Trophoblast cell (in vitro differentiated cells and primary cell): Measurements from ENCODE around the gene ZNF439.
"Not testable (repeated sequence)": the region's sequence is repeated elsewhere in the genome, so short reads cannot be mapped to it uniquely, and the experiment has no call there.

ENCODE experiments used
- DNase-seq, 2 donors: peaks; one replicate each; pipeline ENCODE4 v3.0.0-alpha.2; 2016
- H2AFZ ChIP-seq: 2 replicates; pipeline ENCODE4 v1.6.1; 2013; ENCODE audit warnings: low read length, moderate library complexity, mild to moderate bottlenecking; ENCODE audit not compliant: insufficient read depth, poor library complexity
- H2AK5ac ChIP-seq: 2 replicates; pipeline ENCODE4 v1.6.1; 2013; ENCODE audit warnings: mild to moderate bottlenecking, low read length
- H2BK120ac ChIP-seq: 2 replicates; pipeline ENCODE4 v1.6.1; 2013; ENCODE audit warnings: low read length, mild to moderate bottlenecking, moderate library complexity; ENCODE audit not compliant: insufficient read depth, poor library complexity
- H2BK12ac ChIP-seq: 2 replicates; pipeline ENCODE4 v1.6.1; 2013; ENCODE audit warnings: mild to moderate bottlenecking, low read length, moderate library complexity
- H2BK5ac ChIP-seq: 2 replicates; pipeline ENCODE4 v1.6.1; 2013; ENCODE audit warnings: low read length, low read depth, moderate library complexity, mild to moderate bottlenecking; ENCODE audit not compliant: poor library complexity
- H3K14ac ChIP-seq: 2 replicates; pipeline ENCODE4 v1.6.1; 2013; ENCODE audit warnings: mild to moderate bottlenecking, low read length
- H3K18ac ChIP-seq: 2 replicates; pipeline ENCODE4 v1.6.1; 2013; ENCODE audit warnings: mild to moderate bottlenecking, low read length
- H3K23ac ChIP-seq: 2 replicates; pipeline ENCODE4 v1.6.1; 2013; ENCODE audit warnings: low read length
- H3K27ac ChIP-seq: 2 replicates; pipeline ENCODE4 v1.5.1; 2013; ENCODE audit warnings: low read depth, mild to moderate bottlenecking, inconsistent platforms, low read length, moderate library complexity
- H3K27me3 ChIP-seq: 2 replicates; pipeline ENCODE4 v1.6.1; 2013; ENCODE audit warnings: inconsistent platforms, mild to moderate bottlenecking, low read length, moderate library complexity; ENCODE audit not compliant: insufficient read depth
- H3K36me3 ChIP-seq, 2 experiments: 1 replicate in 1 of 2; 2 replicates in 1 of 2; pipeline ENCODE4 v1.6.1; 2013; ENCODE audit warnings: low read length in 2 of 2, mild to moderate bottlenecking in 2 of 2, moderate library complexity in 1 of 2; ENCODE audit not compliant: insufficient read depth in 2 of 2, control insufficient read depth in 1 of 2
- H3K4ac ChIP-seq: 2 replicates; pipeline ENCODE4 v1.6.1; 2013; ENCODE audit warnings: low read depth, mild to moderate bottlenecking, low read length, moderate library complexity
- H3K4me1 ChIP-seq, 2 experiments: 1 replicate in 1 of 2; 2 replicates in 1 of 2; pipeline ENCODE4 v1.6.1; 2013; ENCODE audit warnings: low read length in 2 of 2, mild to moderate bottlenecking in 2 of 2, moderate library complexity in 1 of 2; ENCODE audit not compliant: insufficient read depth in 2 of 2, control insufficient read depth in 1 of 2
- H3K4me2 ChIP-seq: 2 replicates; pipeline ENCODE4 v1.6.1; 2013; ENCODE audit warnings: inconsistent platforms, mild to moderate bottlenecking, low read length, moderate library complexity
- H3K4me3 ChIP-seq: 2 replicates; pipeline ENCODE4 v1.5.1; 2013; ENCODE audit warnings: mild to moderate bottlenecking, low read depth, low read length, inconsistent platforms
- H3K79me1 ChIP-seq: one replicate; pipeline ENCODE4 v1.6.1; 2013; ENCODE audit warnings: low read length
- H3K79me2 ChIP-seq: 2 replicates; pipeline ENCODE4 v1.6.1; 2013; ENCODE audit warnings: low read length, mild to moderate bottlenecking; ENCODE audit not compliant: control insufficient read depth, insufficient read depth, poor library complexity
- H3K9ac ChIP-seq: 2 replicates; pipeline ENCODE4 v1.6.1; 2013; ENCODE audit warnings: mild to moderate bottlenecking, low read length
- H3K9me3 ChIP-seq: 2 replicates; pipeline ENCODE4 v1.6.1; 2013; ENCODE audit warnings: low read depth, mild to moderate bottlenecking, control low read depth, inconsistent platforms, low read length; ENCODE audit not compliant: insufficient read depth
- H4K12ac ChIP-seq: 2 replicates; pipeline ENCODE4 v1.6.1; 2013; ENCODE audit warnings: low read depth, mild to moderate bottlenecking, low read length, moderate library complexity
- H4K8ac ChIP-seq: 2 replicates; pipeline ENCODE4 v1.6.1; 2013; ENCODE audit warnings: low read depth, mild to moderate bottlenecking, low read length, moderate library complexity
- H4K91ac ChIP-seq: one replicate; pipeline ENCODE4 v1.6.1; 2013; ENCODE audit warnings: low read depth, mild to moderate bottlenecking, low read length, moderate library complexity
- WGBS: extraction: QIAGEN DNeasy Blood & Tissue Kit; methylation state at CpG from one replicate; pipeline ENCODE4 v1.1.7; 2013; ENCODE audit warnings: missing lambda C conversion rate; ENCODE audit not compliant: insufficient read length, insufficient coverage; ENCODE audit errors: extremely low coverage; 5-methylcytosine and 5-hydroxymethylcytosine counted together

The ZNF439 gene

GRCh38 chr19:11902228-11902627 is 53.7 kb downstream of the ZNF439 start:
- no peak overlapping the region for H2BK12ac ChIP-seq
- H3K79me2 ChIP-seq, result no peaks in the 10 kb centered on the region
- no peak overlapping the region for H2BK120ac ChIP-seq
- peaks cover 28% of the 10 kb centered on the region for H3K9me3 ChIP-seq
- no peak overlapping the region for H4K8ac ChIP-seq
- no peak overlapping the region for H3K4me3 ChIP-seq
- no peak overlapping the region for H3K18ac ChIP-seq
- no peaks in the 10 kb centered on the region for H3K27me3 ChIP-seq
- no peak overlapping the region for H2BK5ac ChIP-seq
- H4K12ac ChIP-seq, result no peak overlapping the region
- WGBS, result no CpG with 5 or more reads among the region's 3 CpGs
- H2AK5ac ChIP-seq, result no peak overlapping the region
- no peak for DNase-seq
- no peak overlapping the region for H4K91ac ChIP-seq
- no peaks in the 10 kb centered on the region for H3K4me1 ChIP-seq
- no peak overlapping the region for H3K27ac ChIP-seq
- H3K4ac ChIP-seq, result no peak overlapping the region
- H3K4me2 ChIP-seq, result no peak overlapping the region
- H3K79me1 ChIP-seq, result no peaks in the 10 kb centered on the region
- H3K23ac ChIP-seq, result no peak overlapping the region
- H2AFZ ChIP-seq, result no peak overlapping the region
- H3K36me3 ChIP-seq, result peaks cover 31 to 47% of the 10 kb centered on the region in 2 experiments
- no peak overlapping the region for H3K14ac ChIP-seq
- H3K9ac ChIP-seq, result no peak overlapping the region

- no peak overlapping the region for H2AK5ac ChIP-seq
- no peak overlapping the region for H3K23ac ChIP-seq
- H3K4me3 ChIP-seq, result no peak overlapping the region
- no peaks in the 10 kb centered on the region for H3K79me1 ChIP-seq
- no peak overlapping the region for H3K18ac ChIP-seq
- H3K9ac ChIP-seq, result no peak overlapping the region
- H3K9me3 ChIP-seq, result peaks cover 24% of the 10 kb centered on the region
- no peak for DNase-seq
- no peak overlapping the region for H2AFZ ChIP-seq
- no peak overlapping the region for H2BK12ac ChIP-seq
- no peak overlapping the region for H3K4ac ChIP-seq
- no peak overlapping the region for H4K12ac ChIP-seq
- peaks cover 23 to 41% of the 10 kb centered on the region in 2 experiments for H3K36me3 ChIP-seq
- H2BK120ac ChIP-seq, result no peak overlapping the region
- H3K14ac ChIP-seq, result no peak overlapping the region
- no peak overlapping the region for H2BK5ac ChIP-seq
- no peak overlapping the region for H3K4me2 ChIP-seq
- no peaks in the 10 kb centered on the region for H3K4me1 ChIP-seq
- no peak overlapping the region for H4K91ac ChIP-seq
- H3K27ac ChIP-seq, result no peak overlapping the region
- no peaks in the 10 kb centered on the region for H3K27me3 ChIP-seq
- no peaks in the 10 kb centered on the region for H3K79me2 ChIP-seq
- H4K8ac ChIP-seq, result no peak overlapping the region
- WGBS, result no CpG with 5 or more reads among the region's 3 CpGs
Observed at GRCh38 chr19:11905928-11906327, 57.4 kb downstream of the ZNF439 start.

- not testable (repeated sequence) for H4K12ac ChIP-seq, H4K91ac ChIP-seq, H2BK5ac ChIP-seq, H3K4me3 ChIP-seq, H3K4ac ChIP-seq, H2AFZ ChIP-seq, DNase-seq, H3K9ac ChIP-seq, H2BK12ac ChIP-seq, H2BK120ac ChIP-seq, H3K27me3 ChIP-seq, H3K79me2 ChIP-seq, H3K18ac ChIP-seq, H3K4me2 ChIP-seq, H3K27ac ChIP-seq, H3K14ac ChIP-seq, H3K4me1 ChIP-seq, H3K79me1 ChIP-seq, H3K23ac ChIP-seq, H4K8ac ChIP-seq, H2AK5ac ChIP-seq
- Histone ChIP-seq H3K9me3 (peaks cover 17% of the 10 kb centered on the region), H3K36me3 (peaks cover 10 to 12% of the 10 kb centered on the region in 2 experiments)
- WGBS, result no CpG with 5 or more reads among the region's 1 CpG
Observed at GRCh38 chr19:11911937-11912336, 63.4 kb downstream of the ZNF439 start.

- H3K4me3 ChIP-seq, H3K4ac ChIP-seq, H2BK5ac ChIP-seq, DNase-seq, H2AFZ ChIP-seq, H3K9ac ChIP-seq, H3K14ac ChIP-seq, H3K4me1 ChIP-seq, H2AK5ac ChIP-seq, H3K23ac ChIP-seq, H4K91ac ChIP-seq, H3K27ac ChIP-seq, H2BK120ac ChIP-seq, H3K4me2 ChIP-seq, H4K12ac ChIP-seq, H3K79me1 ChIP-seq, H3K27me3 ChIP-seq, H2BK12ac ChIP-seq, H3K18ac ChIP-seq, H4K8ac ChIP-seq, H3K79me2 ChIP-seq: not testable (repeated sequence)
- Histone ChIP-seq H3K9me3 (peaks cover 23% of the 10 kb centered on the region), H3K36me3 (peaks cover 10 to 12% of the 10 kb centered on the region in 2 experiments)
- whole genome bisulfite sequencing, result no CpG with 5 or more reads among the region's 4 CpGs
Observed at GRCh38 chr19:11914417-11915051, 66.0 kb downstream of the ZNF439 start.
